AG04450 (cell line): ENCODE results near the gene LETM1. TPM values are rescaled to one million over a fixed set of nuclear protein-coding genes. Genes with fewer than 3 reads are reported as not detected.

Source experiments
- CTCF ChIA-PET: fragments of 300-600, 350-600 bp; formaldehyde crosslinking; extraction: SDS; loops from one replicate; lab custom pipeline; 2022; ENCODE audit warnings: antibody characterized with exemption, inconsistent platforms; lab: Charles Lee
- POLR2A ChIA-PET: fragments of 350-600 bp; formaldehyde crosslinking; extraction: SDS; loops from one replicate; lab custom pipeline; 2021; ENCODE audit warnings: antibody characterized with exemption, inconsistent platforms; lab: Yijun Ruan, JAX
- DNase-seq: peaks from one replicate; pipeline ENCODE4 v3.0.0-alpha.2; 2011; ENCODE audit warnings: low read depth, low spot score
- H3K27ac ChIP-seq: one replicate; pipeline ENCODE4 v1.5.1; 2012; ENCODE audit warnings: low read depth, low read length, control low read depth
- H3K27me3 ChIP-seq: one replicate; pipeline ENCODE4 v1.6.0; 2012; ENCODE audit warnings: low read length; ENCODE audit not compliant: control insufficient read depth, insufficient read depth
- H3K4me3 ChIP-seq: 2 replicates; pipeline ENCODE4 v1.5.1; 2011; ENCODE audit warnings: mild to moderate bottlenecking, low read depth, low read length, control low read depth
- H3K9me3 ChIP-seq: 2 replicates; pipeline ENCODE4 v1.5.1; 2012; ENCODE audit warnings: low read length; ENCODE audit not compliant: control insufficient read depth, insufficient read depth
- CTCF ChIP-seq: IDR thresholded peaks from 2 replicates; pipeline ENCODE4 v1.5.1; 2011; ENCODE audit warnings: low read depth, low read length, control low read depth, inconsistent platforms
- polyA plus RNA-seq: library from polyadenylated mRNA; depleted of rRNA; stranded (reverse); fragments of >200 nt; gene quantifications from 2 replicates; pipeline ENCODE4 v1.2.3, GENCODE V29; 2011; rRNA removed

The LETM1 gene
- polyA plus RNA-seq, 1 experiment, result 11.9 TPM

GRCh38 chr4:1763550-1764080 lies 92.3 kb downstream of the LETM1 start:
- Histone ChIP-seq H3K4me3 (0 out of 2 replicates have a peak overlapping the region, but pooled peaks have one; percentile 4), H3K27ac (no peak overlapping the region), H3K9me3 (no peaks in the 10 kb centered on the region; the same call in 1 of the 2 replicates), H3K27me3 (no peaks in the 10 kb centered on the region)
- ChIA-PET POLR2A (no interaction called here), CTCF (interaction anchor here (1.1 kb wide), 1 partner anchor 9 kb away, joined by 3 read pairs; no protein-coding TSS in a partner anchor)
- peak; percentile 20; the same call in 1 of the 2 replicates for TF ChIP-seq CTCF
- no peak for DNase-seq

GRCh38 chr4:1763070-1763549 lies 92.8 kb downstream of the LETM1 start:
- CTCF ChIA-PET, result interaction anchor here (0.6 kb wide), 1 partner anchor 15 kb away, joined by 3 read pairs; no protein-coding TSS in a partner anchor
- Histone ChIP-seq H3K4me3 (no peak overlapping the region), H3K9me3 (no peaks in the 10 kb centered on the region; the same call in 1 of the 2 replicates), H3K27ac (no peak overlapping the region), H3K27me3 (no peaks in the 10 kb centered on the region)
- DNase-seq, result no peak
- TF ChIP-seq CTCF, result no peak
- POLR2A ChIA-PET, result no interaction called here

GRCh38 chr4:1762264-1763010 lies 93.5 kb downstream of the LETM1 start:
- CTCF ChIA-PET, result interaction anchor here (0.6 kb wide), 1 partner anchor 14 kb away, joined by 3 read pairs; no protein-coding TSS in a partner anchor
- Histone ChIP-seq H3K9me3 (no peaks in the 10 kb centered on the region; the same call in 1 of the 2 replicates), H3K27ac (no peak overlapping the region), H3K4me3 (no peak overlapping the region), H3K27me3 (no peaks in the 10 kb centered on the region)
- DNase-seq, result no peak
- no peak for TF ChIP-seq CTCF
- POLR2A ChIA-PET, result no interaction called here

Other genes with a start within 250 kb of the LETM1 start
- 1.1 TPM in 2 replicates for gene FAM53A, start 171.8 kb downstream of the LETM1 start, polyA plus RNA-seq
- gene SLBP, start 143.8 kb downstream of the LETM1 start, polyA plus RNA-seq, result 56.3 and 72.0 TPM in 2 replicates
- gene TMEM129, start 134.8 kb downstream of the LETM1 start, polyA plus RNA-seq, result 13.1 and 20.8 TPM in 2 replicates
- 7.0 and 8.5 TPM in 2 replicates for gene TACC3, start 134.6 kb downstream of the LETM1 start, polyA plus RNA-seq
- gene FGFR3, start 62.9 kb downstream of the LETM1 start, polyA plus RNA-seq, result 0.06 and 0.21 TPM in 2 replicates
- gene NSD2, start 15.2 kb upstream of the LETM1 start, polyA plus RNA-seq, result 23.7 and 26.4 TPM in 2 replicates
- 9.1 and 9.3 TPM in 2 replicates for gene NELFA, start 152.8 kb upstream of the LETM1 start, polyA plus RNA-seq
- not detected in 2 replicates for gene NAT8L, start 203.2 kb upstream of the LETM1 start, polyA plus RNA-seq